Measurements from ENCODE around the gene SPTBN2.

SPTBN2 gene

GRCh38 chr11:66723693-66724092 lies 5.3 kb downstream of the SPTBN2 start:
- H3K4me1 ChIP-seq (ENCODE audit: low read depth, poor library complexity, severe bottlenecking) = no peaks in the 10 kb centered on the region
- no peaks in the 10 kb centered on the region for H3K36me3 ChIP-seq (ENCODE audit: insufficient read depth)
- TF ChIP-seq CTCF (conservative IDR thresholded peaks at IDR 0.05; ENCODE audit: low read depth, low read length) = no peak
- no peak overlapping the region for H3K4me2 ChIP-seq
- H3K27me3 ChIP-seq (ENCODE audit: insufficient read depth, low read depth) = peaks cover 20% of the 10 kb centered on the region
- no peak overlapping the region for H3K27ac ChIP-seq
- no peaks in the 10 kb centered on the region for H4K20me1 ChIP-seq (ENCODE audit: insufficient read depth)
- no peak overlapping the region for H2AFZ ChIP-seq (ENCODE audit: low read depth)
- H3K4me3 ChIP-seq (IDR thresholded peaks at IDR 0.05; ENCODE audit: insufficient read depth, low read depth, low read length) = no peak overlapping the region
- no peak overlapping the region for H3K9ac ChIP-seq
- H3K79me2 ChIP-seq (ENCODE audit: insufficient read depth, low read depth) = no peaks in the 10 kb centered on the region

GRCh38 chr11:66722745-66723651 lies 6.0 kb downstream of the SPTBN2 start:
- no peaks in the 10 kb centered on the region for H3K4me1 ChIP-seq (ENCODE audit: low read depth, poor library complexity, severe bottlenecking)
- no peak overlapping the region for H2AFZ ChIP-seq (ENCODE audit: low read depth)
- no peak overlapping the region for H3K9ac ChIP-seq
- no peaks in the 10 kb centered on the region for H4K20me1 ChIP-seq (ENCODE audit: insufficient read depth)
- H3K36me3 ChIP-seq (ENCODE audit: insufficient read depth) = no peaks in the 10 kb centered on the region
- H3K27ac ChIP-seq = no peak overlapping the region
- H3K4me2 ChIP-seq = no peak overlapping the region
- no peaks in the 10 kb centered on the region for H3K79me2 ChIP-seq (ENCODE audit: insufficient read depth, low read depth)
- H3K4me3 ChIP-seq (IDR thresholded peaks at IDR 0.05; ENCODE audit: insufficient read depth, low read depth, low read length) = no peak overlapping the region
- no peak for TF ChIP-seq CTCF (conservative IDR thresholded peaks at IDR 0.05; ENCODE audit: low read depth, low read length)
- peaks cover 17% of the 10 kb centered on the region; the same call in 1 of the 2 replicates for H3K27me3 ChIP-seq (ENCODE audit: insufficient read depth, low read depth)

DNA sequence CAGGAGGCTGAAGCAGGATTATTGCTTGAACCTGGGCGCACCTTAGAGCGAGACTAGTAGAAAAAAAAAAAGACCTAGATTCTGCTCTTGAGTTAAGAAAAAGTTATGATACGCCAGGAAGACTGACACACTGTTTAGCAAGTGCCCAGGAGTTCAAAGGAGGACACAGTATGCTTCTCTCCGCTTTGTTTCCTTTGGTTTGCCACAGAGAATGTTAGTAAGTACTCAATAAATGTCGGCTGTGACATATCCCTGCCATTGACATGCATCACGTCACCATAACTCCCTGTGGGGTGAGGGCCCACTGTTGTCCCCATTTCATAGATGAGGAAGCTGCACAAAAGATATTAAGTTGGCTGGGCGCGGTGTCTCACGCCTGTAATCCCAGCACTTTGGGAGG lies 7.1 kb downstream of the SPTBN2 start:
- Histone ChIP-seq H3K79me2 (ENCODE audit: insufficient read depth, low read depth) (no peaks in the 10 kb centered on the region), H2AFZ (ENCODE audit: low read depth) (no peak overlapping the region), H3K27ac (no peak overlapping the region), H3K4me2 (no peak overlapping the region), H3K4me3 (IDR thresholded peaks at IDR 0.05; ENCODE audit: insufficient read depth, low read depth, low read length) (no peak overlapping the region), H3K36me3 (ENCODE audit: insufficient read depth) (no peaks in the 10 kb centered on the region), H3K4me1 (ENCODE audit: low read depth, poor library complexity, severe bottlenecking) (no peaks in the 10 kb centered on the region), H3K27me3 (ENCODE audit: insufficient read depth, low read depth) (peaks cover 11% of the 10 kb centered on the region; the same call in 1 of the 2 replicates), H3K9ac (no peak overlapping the region), H4K20me1 (ENCODE audit: insufficient read depth) (no peaks in the 10 kb centered on the region)
- no peak for TF ChIP-seq CTCF (conservative IDR thresholded peaks at IDR 0.05; ENCODE audit: low read depth, low read length)

- Histone ChIP-seq H3K27me3 (ENCODE audit: insufficient read depth, low read depth) (peaks cover 2% of the 10 kb centered on the region; the same call in 1 of the 2 replicates), H3K27ac (no peak overlapping the region), H3K79me2 (ENCODE audit: insufficient read depth, low read depth) (no peaks in the 10 kb centered on the region), H4K20me1 (ENCODE audit: insufficient read depth) (no peaks in the 10 kb centered on the region), H2AFZ (ENCODE audit: low read depth) (no peak overlapping the region), H3K4me2 (no peak overlapping the region), H3K4me3 (IDR thresholded peaks at IDR 0.05; ENCODE audit: insufficient read depth, low read depth, low read length) (no peak overlapping the region), H3K4me1 (ENCODE audit: low read depth, poor library complexity, severe bottlenecking) (no peaks in the 10 kb centered on the region), H3K36me3 (ENCODE audit: insufficient read depth) (no peaks in the 10 kb centered on the region), H3K9ac (no peak overlapping the region)
- TF ChIP-seq CTCF (conservative IDR thresholded peaks at IDR 0.05; ENCODE audit: low read depth, low read length) = no peak
These were observed 8.0 kb downstream of the SPTBN2 start for GRCh38 chr11:66720899-66721470.
